ENCODE measurements around the gene MINDY1. TPM values are rescaled to one million over a fixed set of nuclear protein-coding genes. Genes with fewer than 3 reads are reported as not detected.

The MINDY1 gene
- total RNA-seq, 3 donors from 2014 or later: 44.5 to 52.0 (median 51.8) TPM

- intact Hi-C loops (cut with DNase I, micrococcal nuclease): loop anchor here in 1 of 2 donors (10.0 kb wide), 1 partner anchor 53 kb away; the partner anchor contains the start of gene CDC42SE1
- Histone ChIP-seq H3K36me3 (ENCODE audit: low read depth) (peaks cover 9% of the 10 kb centered on the region), H3K4me3 (no peak overlapping the region), H3K9me3 (no peaks in the 10 kb centered on the region), H3K4me1 (ENCODE audit: low read depth) (peaks cover 21% of the 10 kb centered on the region)
- DNase-seq (no peak), ATAC-seq (no peak)
- TF ChIP-seq CTCF (IDR thresholded peaks at IDR 0.05): no peak
Measured at GRCh38 chr1:151001602-151002001, 5.1 kb downstream of the MINDY1 start.

- H3K36me3 ChIP-seq (ENCODE audit: low read depth): peaks cover 9% of the 10 kb centered on the region
- H3K4me3 ChIP-seq: no peak overlapping the region
- ATAC-seq: no peak
- no peaks in the 10 kb centered on the region for H3K9me3 ChIP-seq
- no peak for TF ChIP-seq CTCF (IDR thresholded peaks at IDR 0.05)
- intact Hi-C loops (cut with DNase I, micrococcal nuclease): loop anchor here in 1 of 2 donors (10.0 kb wide), 1 partner anchor 54 kb away; the partner anchor contains the start of gene CDC42SE1
- DNase-seq: no peak
- peaks cover 21% of the 10 kb centered on the region for H3K4me1 ChIP-seq (ENCODE audit: low read depth)
Measured at GRCh38 chr1:151000408-151000807, 6.3 kb downstream of the MINDY1 start.

DNA sequence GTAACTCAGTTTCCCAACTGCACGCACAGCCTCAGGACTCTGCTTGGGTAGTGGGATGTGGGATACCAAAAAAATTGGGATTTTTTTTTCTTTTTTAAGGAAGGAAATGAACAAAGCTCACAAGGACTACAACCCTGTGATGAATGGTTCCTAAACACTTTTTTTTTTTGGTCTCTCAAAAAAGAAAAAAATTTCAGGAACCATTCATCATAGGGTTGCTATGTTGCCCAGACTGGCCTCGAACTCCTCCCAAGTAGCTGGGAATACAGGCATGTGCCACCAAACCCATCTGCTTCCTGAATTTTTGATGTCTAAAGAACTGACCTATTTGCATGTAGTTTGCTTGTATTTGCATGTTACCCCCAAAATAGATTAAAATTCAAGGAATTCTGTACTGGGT, 6.8 kb downstream of the MINDY1 start:
- TF ChIP-seq CTCF (IDR thresholded peaks at IDR 0.05): no peak
- peaks cover 9% of the 10 kb centered on the region for H3K36me3 ChIP-seq (ENCODE audit: low read depth)
- intact Hi-C loops (cut with DNase I, micrococcal nuclease): loop anchor here in 1 of 2 donors (10.0 kb wide), 1 partner anchor 55 kb away; the partner anchor contains the start of gene CDC42SE1

GRCh38 chr1:150999051-150999674, 7.5 kb downstream of the MINDY1 start:
- ATAC-seq: no peak
- H3K36me3 ChIP-seq (ENCODE audit: low read depth): peaks cover 9% of the 10 kb centered on the region
- peaks cover 9% of the 10 kb centered on the region for H3K4me1 ChIP-seq (ENCODE audit: low read depth)
- TF ChIP-seq CTCF (IDR thresholded peaks at IDR 0.05): no peak
- H3K9me3 ChIP-seq: no peaks in the 10 kb centered on the region
- intact Hi-C loops (cut with DNase I, micrococcal nuclease): no loop called here
- no peak overlapping the region for H3K4me3 ChIP-seq
- no peak for DNase-seq

More for the DNA sequence above, 6.8 kb downstream of the MINDY1 start:
- no peak for ATAC-seq
- no peak for DNase-seq
- H3K4me3 ChIP-seq: no peak overlapping the region
- H3K4me1 ChIP-seq (ENCODE audit: low read depth): peaks cover 17% of the 10 kb centered on the region
- no peaks in the 10 kb centered on the region for H3K9me3 ChIP-seq

- ATAC-seq (no peak), DNase-seq (no peak)
- intact Hi-C loops (cut with DNase I, micrococcal nuclease): no loop called here
- H3K36me3 ChIP-seq (ENCODE audit: low read depth): peaks cover 9% of the 10 kb centered on the region
- TF ChIP-seq CTCF (IDR thresholded peaks at IDR 0.05): no peak
- no peaks in the 10 kb centered on the region for H3K4me1 ChIP-seq (ENCODE audit: low read depth)
- H3K9me3 ChIP-seq: no peaks in the 10 kb centered on the region
- no peak overlapping the region for H3K4me3 ChIP-seq
Measured at GRCh38 chr1:150997949-150998348, 8.8 kb downstream of the MINDY1 start.
